ENCODE measurements around the gene GNAO1.

GNAO1 gene

DNA sequence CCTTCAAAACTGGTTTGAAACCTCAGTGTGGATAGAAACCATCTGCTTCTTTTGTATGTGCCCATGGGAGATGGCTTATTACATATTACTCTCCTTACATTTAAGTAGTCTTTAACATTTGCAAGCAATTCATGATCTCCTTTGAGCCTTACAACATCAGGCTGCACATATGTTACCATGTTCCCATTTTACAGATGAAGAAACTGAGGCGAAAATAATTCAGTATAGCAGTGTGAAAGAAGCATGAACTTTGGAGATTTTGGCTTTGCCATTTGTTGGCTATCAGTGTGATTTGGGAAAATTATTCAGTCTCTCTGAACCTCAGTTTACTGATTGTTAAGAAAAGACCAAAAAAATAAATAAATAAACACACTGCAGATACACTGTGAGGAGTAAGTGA, 15.7 kb downstream of the GNAO1 start:
- TF ChIP-seq ZFP3 (CRISPR knock-in tag; IDR thresholded peaks at IDR 0.05) = no peak
- no peak for TF ChIP-seq ISL1 (CRISPR knock-in tag; IDR thresholded peaks at IDR 0.05)
- TF ChIP-seq, protein P1, sequence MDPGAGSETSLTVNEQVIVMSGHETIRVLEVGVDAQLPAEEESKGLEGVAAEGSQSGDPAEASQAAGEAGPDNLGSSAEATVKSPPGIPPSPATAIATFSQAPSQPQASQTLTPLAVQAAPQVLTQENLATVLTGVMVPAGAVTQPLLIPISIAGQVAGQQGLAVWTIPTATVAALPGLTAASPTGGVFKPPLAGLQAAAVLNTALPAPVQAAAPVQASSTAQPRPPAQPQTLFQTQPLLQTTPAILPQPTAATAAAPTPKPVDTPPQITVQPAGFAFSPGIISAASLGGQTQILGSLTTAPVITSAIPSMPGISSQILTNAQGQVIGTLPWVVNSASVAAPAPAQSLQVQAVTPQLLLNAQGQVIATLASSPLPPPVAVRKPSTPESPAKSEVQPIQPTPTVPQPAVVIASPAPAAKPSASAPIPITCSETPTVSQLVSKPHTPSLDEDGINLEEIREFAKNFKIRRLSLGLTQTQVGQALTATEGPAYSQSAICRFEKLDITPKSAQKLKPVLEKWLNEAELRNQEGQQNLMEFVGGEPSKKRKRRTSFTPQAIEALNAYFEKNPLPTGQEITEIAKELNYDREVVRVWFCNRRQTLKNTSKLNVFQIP (CRISPR knock-in tag; IDR thresholded peaks at IDR 0.05; ENCODE audit: borderline replicate concordance, low read depth) = no peak
- TF ChIP-seq BACH2 (CRISPR knock-in tag; IDR thresholded peaks at IDR 0.05; ENCODE audit: borderline replicate concordance) = no peak
- TF ChIP-seq ZNF8 (CRISPR knock-in tag; IDR thresholded peaks at IDR 0.05) = no peak
- TF ChIP-seq, protein P2, sequence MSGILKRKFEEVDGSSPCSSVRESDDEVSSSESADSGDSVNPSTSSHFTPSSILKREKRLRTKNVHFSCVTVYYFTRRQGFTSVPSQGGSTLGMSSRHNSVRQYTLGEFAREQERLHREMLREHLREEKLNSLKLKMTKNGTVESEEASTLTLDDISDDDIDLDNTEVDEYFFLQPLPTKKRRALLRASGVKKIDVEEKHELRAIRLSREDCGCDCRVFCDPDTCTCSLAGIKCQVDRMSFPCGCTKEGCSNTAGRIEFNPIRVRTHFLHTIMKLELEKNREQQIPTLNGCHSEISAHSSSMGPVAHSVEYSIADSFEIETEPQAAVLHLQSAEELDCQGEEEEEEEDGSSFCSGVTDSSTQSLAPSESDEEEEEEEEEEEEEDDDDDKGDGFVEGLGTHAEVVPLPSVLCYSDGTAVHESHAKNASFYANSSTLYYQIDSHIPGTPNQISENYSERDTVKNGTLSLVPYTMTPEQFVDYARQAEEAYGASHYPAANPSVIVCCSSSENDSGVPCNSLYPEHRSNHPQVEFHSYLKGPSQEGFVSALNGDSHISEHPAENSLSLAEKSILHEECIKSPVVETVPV (CRISPR knock-in tag; IDR thresholded peaks at IDR 0.05) = no peak
- no peak for TF ChIP-seq CSDC2 (CRISPR knock-in tag; IDR thresholded peaks at IDR 0.05)
- TF ChIP-seq, protein P3, sequence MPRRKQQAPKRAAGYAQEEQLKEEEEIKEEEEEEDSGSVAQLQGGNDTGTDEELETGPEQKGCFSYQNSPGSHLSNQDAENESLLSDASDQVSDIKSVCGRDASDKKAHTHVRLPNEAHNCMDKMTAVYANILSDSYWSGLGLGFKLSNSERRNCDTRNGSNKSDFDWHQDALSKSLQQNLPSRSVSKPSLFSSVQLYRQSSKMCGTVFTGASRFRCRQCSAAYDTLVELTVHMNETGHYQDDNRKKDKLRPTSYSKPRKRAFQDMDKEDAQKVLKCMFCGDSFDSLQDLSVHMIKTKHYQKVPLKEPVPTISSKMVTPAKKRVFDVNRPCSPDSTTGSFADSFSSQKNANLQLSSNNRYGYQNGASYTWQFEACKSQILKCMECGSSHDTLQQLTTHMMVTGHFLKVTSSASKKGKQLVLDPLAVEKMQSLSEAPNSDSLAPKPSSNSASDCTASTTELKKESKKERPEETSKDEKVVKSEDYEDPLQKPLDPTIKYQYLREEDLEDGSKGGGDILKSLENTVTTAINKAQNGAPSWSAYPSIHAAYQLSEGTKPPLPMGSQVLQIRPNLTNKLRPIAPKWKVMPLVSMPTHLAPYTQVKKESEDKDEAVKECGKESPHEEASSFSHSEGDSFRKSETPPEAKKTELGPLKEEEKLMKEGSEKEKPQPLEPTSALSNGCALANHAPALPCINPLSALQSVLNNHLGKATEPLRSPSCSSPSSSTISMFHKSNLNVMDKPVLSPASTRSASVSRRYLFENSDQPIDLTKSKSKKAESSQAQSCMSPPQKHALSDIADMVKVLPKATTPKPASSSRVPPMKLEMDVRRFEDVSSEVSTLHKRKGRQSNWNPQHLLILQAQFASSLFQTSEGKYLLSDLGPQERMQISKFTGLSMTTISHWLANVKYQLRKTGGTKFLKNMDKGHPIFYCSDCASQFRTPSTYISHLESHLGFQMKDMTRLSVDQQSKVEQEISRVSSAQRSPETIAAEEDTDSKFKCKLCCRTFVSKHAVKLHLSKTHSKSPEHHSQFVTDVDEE (CRISPR knock-in tag; IDR thresholded peaks at IDR 0.05) = no peak
- no peak for TF ChIP-seq ESRRG (CRISPR knock-in tag; IDR thresholded peaks at IDR 0.05)
- no peak for TF ChIP-seq ZNF565 (CRISPR knock-in tag; conservative IDR thresholded peaks at IDR 0.05; ENCODE audit: low read depth)
- TF ChIP-seq GLIS3 (CRISPR knock-in tag; IDR thresholded peaks at IDR 0.05) = no peak
- TF ChIP-seq PPARA (CRISPR knock-in tag; IDR thresholded peaks at IDR 0.05; ENCODE audit: borderline replicate concordance) = no peak
- no peak for TF ChIP-seq TOX (CRISPR knock-in tag; IDR thresholded peaks at IDR 0.05; ENCODE audit: borderline replicate concordance)
- TF ChIP-seq, protein P4, sequence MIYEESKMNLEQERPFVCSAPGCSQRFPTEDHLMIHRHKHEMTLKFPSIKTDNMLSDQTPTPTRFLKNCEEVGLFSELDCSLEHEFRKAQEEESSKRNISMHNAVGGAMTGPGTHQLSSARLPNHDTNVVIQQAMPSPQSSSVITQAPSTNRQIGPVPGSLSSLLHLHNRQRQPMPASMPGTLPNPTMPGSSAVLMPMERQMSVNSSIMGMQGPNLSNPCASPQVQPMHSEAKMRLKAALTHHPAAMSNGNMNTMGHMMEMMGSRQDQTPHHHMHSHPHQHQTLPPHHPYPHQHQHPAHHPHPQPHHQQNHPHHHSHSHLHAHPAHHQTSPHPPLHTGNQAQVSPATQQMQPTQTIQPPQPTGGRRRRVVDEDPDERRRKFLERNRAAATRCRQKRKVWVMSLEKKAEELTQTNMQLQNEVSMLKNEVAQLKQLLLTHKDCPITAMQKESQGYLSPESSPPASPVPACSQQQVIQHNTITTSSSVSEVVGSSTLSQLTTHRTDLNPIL (CRISPR knock-in tag; IDR thresholded peaks at IDR 0.05; ENCODE audit: low read depth) = no peak
- no peak for TF ChIP-seq OSR1 (CRISPR knock-in tag; IDR thresholded peaks at IDR 0.05)
- no peak for TF ChIP-seq ZFP30 (CRISPR knock-in tag; IDR thresholded peaks at IDR 0.05)
- no peak for TF ChIP-seq ZNF70 (CRISPR knock-in tag; IDR thresholded peaks at IDR 0.05)
- TF ChIP-seq, protein P5, sequence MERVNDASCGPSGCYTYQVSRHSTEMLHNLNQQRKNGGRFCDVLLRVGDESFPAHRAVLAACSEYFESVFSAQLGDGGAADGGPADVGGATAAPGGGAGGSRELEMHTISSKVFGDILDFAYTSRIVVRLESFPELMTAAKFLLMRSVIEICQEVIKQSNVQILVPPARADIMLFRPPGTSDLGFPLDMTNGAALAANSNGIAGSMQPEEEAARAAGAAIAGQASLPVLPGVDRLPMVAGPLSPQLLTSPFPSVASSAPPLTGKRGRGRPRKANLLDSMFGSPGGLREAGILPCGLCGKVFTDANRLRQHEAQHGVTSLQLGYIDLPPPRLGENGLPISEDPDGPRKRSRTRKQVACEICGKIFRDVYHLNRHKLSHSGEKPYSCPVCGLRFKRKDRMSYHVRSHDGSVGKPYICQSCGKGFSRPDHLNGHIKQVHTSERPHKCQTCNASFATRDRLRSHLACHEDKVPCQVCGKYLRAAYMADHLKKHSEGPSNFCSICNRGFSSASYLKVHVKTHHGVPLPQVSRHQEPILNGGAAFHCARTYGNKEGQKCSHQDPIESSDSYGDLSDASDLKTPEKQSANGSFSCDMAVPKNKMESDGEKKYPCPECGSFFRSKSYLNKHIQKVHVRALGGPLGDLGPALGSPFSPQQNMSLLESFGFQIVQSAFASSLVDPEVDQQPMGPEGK (CRISPR knock-in tag; IDR thresholded peaks at IDR 0.05; ENCODE audit: borderline replicate concordance) = no peak
- no peak for TF ChIP-seq ARNTL (CRISPR knock-in tag; IDR thresholded peaks at IDR 0.05; ENCODE audit: borderline replicate concordance, low read depth)
- ATAC-seq = no peak

DNA sequence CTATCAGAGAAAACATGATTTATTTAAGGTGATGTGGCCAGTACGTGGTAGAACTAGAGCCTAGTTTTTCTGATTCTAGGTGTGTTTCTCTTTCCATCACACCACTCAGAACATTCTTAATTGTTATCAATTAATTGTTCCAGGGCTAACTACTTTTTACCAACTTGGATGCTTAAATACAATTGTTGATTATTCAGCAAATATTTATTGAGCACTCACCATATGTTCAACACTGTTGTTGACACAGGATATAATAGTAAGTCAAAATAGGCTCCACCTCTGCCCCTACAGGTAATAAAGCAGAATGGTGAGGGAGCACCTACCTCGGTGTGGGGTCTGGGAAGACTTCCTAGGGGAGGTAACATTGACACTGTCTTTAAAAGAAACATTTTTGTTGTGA, 16.1 kb downstream of the GNAO1 start:
- TF ChIP-seq ZNF70 (CRISPR knock-in tag; IDR thresholded peaks at IDR 0.05) = no peak
- no peak for TF ChIP-seq ARNTL (CRISPR knock-in tag; IDR thresholded peaks at IDR 0.05; ENCODE audit: borderline replicate concordance, low read depth)
- no peak for TF ChIP-seq CSDC2 (CRISPR knock-in tag; IDR thresholded peaks at IDR 0.05)
- TF ChIP-seq, protein P4 (CRISPR knock-in tag; IDR thresholded peaks at IDR 0.05; ENCODE audit: low read depth) = no peak
- TF ChIP-seq ZNF565 (CRISPR knock-in tag; conservative IDR thresholded peaks at IDR 0.05; ENCODE audit: low read depth) = no peak
- TF ChIP-seq TCF4 (CRISPR knock-in tag; IDR thresholded peaks at IDR 0.05; ENCODE audit: borderline replicate concordance) = no peak
- TF ChIP-seq RARB (CRISPR knock-in tag; IDR thresholded peaks at IDR 0.05) = no peak
- TF ChIP-seq, protein P5 (CRISPR knock-in tag; IDR thresholded peaks at IDR 0.05; ENCODE audit: borderline replicate concordance) = no peak
- TF ChIP-seq, protein P3 (CRISPR knock-in tag; IDR thresholded peaks at IDR 0.05) = no peak
- ATAC-seq = no peak
